Astrocyte of the spinal cord (primary cell): ENCODE data around the gene GCLM.
A peak's percentile ranks its signal among the peaks of the same experiment; 100 is the strongest.

Experiments
- DNase-seq: peaks from one replicate; pipeline ENCODE4 v3.0.0; 2011; ENCODE audit warnings: low read depth, low spot score
- H3K4me3 ChIP-seq: 2 replicates; pipeline ENCODE4 v1.5.1; 2011; ENCODE audit warnings: low read depth, mild to moderate bottlenecking, low read length, moderate library complexity
- in situ Hi-C: cut with HindIII; loops from 2 replicates; pipeline ENCODE4 v1.10.0; 2017; ENCODE audit warnings: low sequenced_read_pairs
- TF ChIP-seq, protein P1 (sequence below): IDR thresholded peaks from 2 replicates; pipeline ENCODE4 v1.5.1; 2012; ENCODE audit warnings: low read depth, mild to moderate bottlenecking, low read length, inconsistent platforms

Gene GCLM

GRCh38 chr1:93848350-93848883, 60.8 kb downstream of the GCLM start:
- TF ChIP-seq, protein P1, sequence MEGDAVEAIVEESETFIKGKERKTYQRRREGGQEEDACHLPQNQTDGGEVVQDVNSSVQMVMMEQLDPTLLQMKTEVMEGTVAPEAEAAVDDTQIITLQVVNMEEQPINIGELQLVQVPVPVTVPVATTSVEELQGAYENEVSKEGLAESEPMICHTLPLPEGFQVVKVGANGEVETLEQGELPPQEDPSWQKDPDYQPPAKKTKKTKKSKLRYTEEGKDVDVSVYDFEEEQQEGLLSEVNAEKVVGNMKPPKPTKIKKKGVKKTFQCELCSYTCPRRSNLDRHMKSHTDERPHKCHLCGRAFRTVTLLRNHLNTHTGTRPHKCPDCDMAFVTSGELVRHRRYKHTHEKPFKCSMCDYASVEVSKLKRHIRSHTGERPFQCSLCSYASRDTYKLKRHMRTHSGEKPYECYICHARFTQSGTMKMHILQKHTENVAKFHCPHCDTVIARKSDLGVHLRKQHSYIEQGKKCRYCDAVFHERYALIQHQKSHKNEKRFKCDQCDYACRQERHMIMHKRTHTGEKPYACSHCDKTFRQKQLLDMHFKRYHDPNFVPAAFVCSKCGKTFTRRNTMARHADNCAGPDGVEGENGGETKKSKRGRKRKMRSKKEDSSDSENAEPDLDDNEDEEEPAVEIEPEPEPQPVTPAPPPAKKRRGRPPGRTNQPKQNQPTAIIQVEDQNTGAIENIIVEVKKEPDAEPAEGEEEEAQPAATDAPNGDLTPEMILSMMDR, result no peak
- peak overlapping the region; percentile 75 for H3K4me3 ChIP-seq
- no peak for DNase-seq
- in situ Hi-C loops, result no loop called here

GRCh38 chr1:93847811-93848288, 61.4 kb downstream of the GCLM start:
- no peak for DNase-seq
- in situ Hi-C loops, result no loop called here
- peak overlapping the region; percentile 75 for H3K4me3 ChIP-seq
- TF ChIP-seq, protein P1, result no peak

DNA sequence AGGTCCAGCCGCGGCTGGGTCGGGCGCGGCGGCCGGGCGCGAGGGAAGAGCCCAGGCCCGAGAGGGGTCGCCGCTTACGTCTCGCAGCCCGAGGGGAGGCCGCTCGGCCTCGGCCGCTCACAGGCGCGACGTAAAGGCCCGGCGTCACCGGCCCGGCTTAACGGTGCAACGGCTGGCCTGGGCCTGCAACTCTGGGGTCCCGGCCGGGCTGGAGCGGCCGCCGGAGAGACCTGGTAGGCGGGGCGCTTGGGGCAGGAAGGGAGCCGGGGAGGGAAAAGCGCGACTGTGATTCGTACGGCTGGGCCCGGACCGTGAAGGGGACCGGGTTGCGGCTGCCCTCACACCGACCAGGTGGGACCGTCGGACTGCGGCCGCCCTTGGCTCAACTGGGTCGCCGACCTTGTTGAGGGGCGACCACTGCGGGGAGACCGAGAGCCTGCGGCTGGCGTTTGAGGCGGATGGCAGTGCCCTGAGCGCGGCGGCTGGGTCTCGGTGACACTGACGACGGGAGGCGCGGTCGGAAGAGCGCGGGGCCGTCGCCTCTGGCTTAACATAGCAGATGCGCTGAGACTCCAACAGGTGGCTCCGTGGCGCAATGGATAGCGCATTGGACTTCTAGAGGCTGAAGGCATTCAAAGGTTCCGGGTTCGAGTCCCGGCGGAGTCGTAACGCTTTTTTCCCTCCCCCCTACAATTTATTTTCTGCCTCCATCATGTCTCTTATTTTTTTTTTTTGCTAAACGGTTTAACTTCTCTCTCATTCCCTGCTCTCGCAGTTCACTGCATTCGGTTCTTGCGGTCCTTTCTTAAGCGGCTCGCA, 62.0 kb downstream of the GCLM start:
- peak; percentile 90 for DNase-seq
- TF ChIP-seq, protein P1, result peak; percentile 5
- peak overlapping the region; percentile 75 for H3K4me3 ChIP-seq
- in situ Hi-C loops, result no loop called here

GRCh38 chr1:93846206-93846991, 62.8 kb downstream of the GCLM start:
- TF ChIP-seq, protein P1, result peak; percentile 31
- peak overlapping the region; percentile 75 for H3K4me3 ChIP-seq
- in situ Hi-C loops, result no loop called here
- peak; percentile 85 for DNase-seq

DNA sequence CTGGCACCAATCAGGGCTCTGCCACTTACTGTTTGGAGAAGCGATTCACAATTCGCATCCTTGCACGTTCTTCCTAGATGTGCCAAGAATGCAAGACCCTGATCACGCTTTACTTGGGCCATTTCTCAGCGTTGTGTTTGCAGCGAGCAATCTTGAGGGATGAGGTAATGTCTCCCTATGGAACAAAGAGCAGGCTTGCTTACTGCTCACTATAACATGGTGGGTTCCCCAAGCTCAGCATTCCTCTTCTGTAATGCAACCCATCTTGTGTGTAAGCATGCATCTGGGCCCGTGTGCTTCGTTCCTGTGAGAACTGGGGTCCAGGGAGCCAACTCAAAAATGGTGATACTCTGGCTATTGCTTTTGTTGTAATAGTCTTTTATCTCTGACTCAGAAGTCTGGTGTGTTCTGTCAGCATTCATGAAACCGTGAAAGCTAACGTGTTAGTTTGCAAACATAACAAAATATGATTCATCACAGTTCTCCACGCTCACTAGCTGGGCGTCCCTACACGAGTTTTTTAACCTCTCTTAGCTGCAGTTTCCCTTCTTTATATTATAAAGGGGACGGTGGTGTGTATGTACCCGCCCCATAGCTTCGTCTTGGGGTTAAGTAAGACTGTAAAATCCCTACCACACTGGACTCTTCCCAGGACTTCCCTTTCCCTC, 63.6 kb downstream of the GCLM start:
- TF ChIP-seq, protein P1, result no peak
- DNase-seq, result peak; percentile 90
- H3K4me3 ChIP-seq, result peak overlapping the region; percentile 75
- in situ Hi-C loops, result no loop called here
